ENCODE data around the gene ESPL1.

DNA sequence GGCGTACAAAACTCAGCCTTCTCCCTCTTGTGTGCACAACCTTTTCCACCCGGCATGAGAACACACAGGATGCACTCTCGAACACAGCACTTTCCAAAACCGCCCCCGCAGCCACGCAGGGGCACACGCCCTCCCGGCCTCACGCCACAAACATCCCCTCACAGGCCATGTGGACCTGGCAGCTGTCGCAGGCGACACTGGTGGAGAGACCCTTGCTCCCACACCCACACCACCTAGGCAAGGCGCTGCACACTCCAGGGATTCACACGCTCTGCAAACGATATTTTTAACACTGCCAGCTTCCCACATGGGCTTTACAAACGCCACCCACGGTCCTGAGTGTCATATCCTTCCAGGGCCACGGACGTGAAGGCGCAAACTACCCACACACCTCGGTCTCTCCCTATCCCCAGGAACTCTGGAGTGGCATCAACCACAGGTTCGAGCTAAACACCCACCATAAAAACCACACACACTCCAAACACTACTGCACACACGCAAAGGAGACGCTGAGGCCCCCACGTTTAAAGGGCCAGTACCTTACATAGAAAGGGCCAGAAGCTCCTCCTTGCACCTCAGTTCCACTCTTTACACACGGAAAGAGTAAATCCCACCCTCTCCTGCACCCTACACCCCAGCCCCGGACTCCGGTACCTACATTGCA, 48.7 kb upstream of the ESPL1 start:
- TF ChIP-seq EZH2 (IDR thresholded peaks at IDR 0.05; ENCODE audit: insufficient read depth, poor library complexity, severe bottlenecking) (no peak), EZH2phosphoT487 (IDR thresholded peaks at IDR 0.05; ENCODE audit: insufficient read depth, low read depth) (no peak)
